Loucy (cell line): ENCODE results near the gene ATF7IP.

ENCODE experiments used
- CTCF ChIP-seq: fragments of 200-600 bp; sonication (generic); conservative IDR thresholded peaks from 2 replicates; pipeline ENCODE4 v1.5.1; 2014; ENCODE audit warnings: mild to moderate bottlenecking, antibody characterized with exemption, low read length
- EZH2phosphoT487 ChIP-seq: fragments of 200-600 bp; IDR thresholded peaks from 2 replicates; pipeline ENCODE4 v1.6.1; 2018; ENCODE audit warnings: antibody characterized with exemption, mild to moderate bottlenecking, moderate library complexity, borderline replicate concordance

- no peak for TF ChIP-seq CTCF
- TF ChIP-seq EZH2phosphoT487, result no peak
Observed at GRCh38 chr12:14443531-14443930, 78.0 kb downstream of the ATF7IP start.
